Stimulated activated CD8-positive, alpha-beta memory T cell treated with anti-CD3 and anti-CD28 coated beads, Interleukin-4, amount 100 ng/mL, for 24 hours (primary cell): Measurements from ENCODE around the gene USP40.

Experiments
- DNase-seq: peaks from one replicate; pipeline ENCODE4 v3.0.0-alpha.2; 2020; ENCODE audit warnings: low read depth

The USP40 gene

DNA sequence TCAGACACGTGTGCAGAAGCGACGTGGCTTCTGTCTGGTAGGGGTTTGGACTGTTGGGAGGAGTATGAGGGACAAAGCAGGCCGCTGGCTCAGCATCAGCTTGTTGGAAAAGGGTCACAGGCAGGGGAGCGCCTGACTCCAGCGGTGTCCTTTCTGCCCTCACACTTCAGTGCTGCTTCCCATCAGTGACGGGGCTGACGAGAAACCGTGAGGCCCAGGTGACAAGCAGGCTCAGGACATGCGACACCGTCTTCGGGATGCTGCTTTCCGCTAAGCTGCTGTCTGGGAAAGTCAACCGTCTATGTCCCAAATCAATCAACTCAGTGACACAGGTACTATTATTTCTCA, 90.5 kb downstream of the USP40 start:
- no peak for DNase-seq

DNA sequence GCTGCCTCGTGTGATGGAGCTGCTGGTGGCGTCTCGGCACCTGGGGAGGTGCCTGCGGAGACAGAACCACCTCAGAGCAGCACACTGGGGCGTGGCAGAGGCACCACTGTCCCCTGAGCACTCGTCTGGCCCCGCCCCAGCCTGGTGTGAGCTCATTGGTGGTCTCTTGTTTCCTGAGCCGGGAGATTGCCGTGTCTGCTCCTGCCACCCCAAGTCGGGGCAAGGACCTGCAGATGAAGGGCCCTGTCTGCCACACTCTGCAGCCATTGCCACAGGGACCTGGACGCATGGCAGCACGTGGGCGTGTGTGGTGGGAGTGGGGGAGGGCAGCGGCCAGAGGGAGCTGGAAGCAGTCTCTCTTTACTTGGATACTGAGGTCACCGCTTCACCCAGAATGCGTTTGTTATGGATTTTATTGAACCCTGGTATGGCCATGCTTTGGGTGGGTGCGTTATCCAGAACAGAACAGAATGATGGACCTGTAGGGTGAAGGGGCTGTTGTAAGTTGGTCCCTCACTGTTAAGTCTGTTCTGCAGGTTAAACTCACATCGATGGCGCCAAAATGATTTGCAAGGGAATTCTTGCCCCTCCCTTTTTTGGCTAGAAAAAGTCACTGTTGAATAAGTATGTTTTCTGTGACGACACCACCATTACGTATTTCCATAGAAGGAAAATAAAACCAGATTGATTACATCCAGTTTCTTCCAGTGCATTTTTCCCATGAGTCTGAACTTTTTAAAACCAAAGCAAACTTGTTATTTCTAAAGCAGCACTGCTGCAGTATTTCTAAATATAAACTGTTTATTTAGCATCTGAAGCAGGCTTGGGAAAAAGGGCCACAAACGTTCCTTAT, 92.0 kb downstream of the USP40 start:
- DNase-seq, result no peak

DNA sequence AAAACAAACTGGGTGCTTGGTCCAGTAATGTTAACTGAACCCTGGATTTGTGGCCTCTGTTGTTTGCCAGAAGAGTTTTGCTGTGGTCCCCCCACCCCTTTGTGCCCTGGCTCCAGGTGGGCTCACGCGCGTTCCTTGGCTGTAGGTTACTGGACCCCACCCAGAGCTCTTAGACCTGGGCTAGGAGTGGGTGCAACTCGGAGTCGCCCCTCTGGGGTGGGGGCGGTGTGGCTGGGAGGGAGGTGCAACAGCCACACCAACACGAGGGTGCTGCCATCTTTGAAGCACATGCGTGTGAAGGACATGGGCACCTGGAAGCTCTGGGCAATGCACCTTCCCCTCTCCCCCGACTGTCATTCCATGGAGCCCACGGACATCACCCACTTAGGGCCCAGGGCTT, 92.7 kb downstream of the USP40 start:
- no peak for DNase-seq

DNA sequence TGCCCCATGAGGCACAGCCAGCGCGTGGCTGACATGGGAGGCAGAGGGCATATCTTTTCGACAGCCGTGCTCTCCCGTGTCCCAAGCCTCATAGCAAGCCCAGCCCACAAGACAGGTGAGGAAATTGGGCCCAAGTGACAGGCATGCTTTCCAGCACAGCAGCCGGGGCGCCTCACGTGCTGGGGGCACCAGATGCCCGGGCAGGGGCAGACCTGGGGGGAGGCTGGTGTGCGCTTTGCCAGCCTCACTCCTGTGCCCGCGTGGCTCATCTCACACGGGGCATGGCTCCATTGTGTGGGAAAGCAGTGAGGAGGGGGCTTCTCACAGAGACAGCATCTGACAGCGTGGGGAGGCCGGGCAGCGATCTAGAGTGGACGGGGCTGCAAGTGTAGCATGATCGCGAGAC, 93.2 kb downstream of the USP40 start:
- no peak for DNase-seq

DNA sequence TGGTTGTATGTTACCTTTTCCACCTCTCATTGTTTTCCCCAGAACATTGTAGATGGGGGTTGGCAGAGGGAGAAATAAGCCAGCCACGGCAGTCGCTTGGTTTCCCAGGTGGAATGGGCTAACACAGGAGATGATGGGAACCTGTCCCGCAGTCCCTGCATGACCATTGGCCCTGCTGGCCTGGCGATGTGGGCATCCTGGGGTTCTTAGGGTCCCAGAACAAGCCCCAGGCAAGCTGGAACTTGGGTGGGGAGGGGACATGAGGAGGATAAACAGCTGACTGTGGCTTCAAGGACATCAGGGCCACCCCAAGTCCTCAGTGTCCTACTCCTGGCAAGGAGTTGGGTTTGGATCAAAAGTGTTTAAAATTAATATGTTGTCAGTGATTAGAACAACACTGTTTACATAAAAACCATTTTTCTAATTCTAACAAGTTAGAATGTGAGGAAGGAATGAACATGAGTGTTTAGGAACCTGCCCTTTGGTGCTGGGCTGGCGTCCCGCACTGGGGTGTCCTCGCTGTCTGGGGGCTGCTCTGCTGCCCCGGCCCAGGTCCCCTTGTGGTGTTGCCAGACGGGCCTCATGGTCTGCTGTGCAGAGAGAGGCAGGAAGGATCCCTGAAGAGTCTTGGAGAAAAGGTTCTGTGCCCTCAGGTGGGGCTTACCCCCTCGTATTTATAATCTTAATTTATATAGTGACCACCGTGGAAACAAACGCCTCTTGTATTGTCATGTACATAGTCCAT, 95.1 kb downstream of the USP40 start:
- no peak for DNase-seq

DNA sequence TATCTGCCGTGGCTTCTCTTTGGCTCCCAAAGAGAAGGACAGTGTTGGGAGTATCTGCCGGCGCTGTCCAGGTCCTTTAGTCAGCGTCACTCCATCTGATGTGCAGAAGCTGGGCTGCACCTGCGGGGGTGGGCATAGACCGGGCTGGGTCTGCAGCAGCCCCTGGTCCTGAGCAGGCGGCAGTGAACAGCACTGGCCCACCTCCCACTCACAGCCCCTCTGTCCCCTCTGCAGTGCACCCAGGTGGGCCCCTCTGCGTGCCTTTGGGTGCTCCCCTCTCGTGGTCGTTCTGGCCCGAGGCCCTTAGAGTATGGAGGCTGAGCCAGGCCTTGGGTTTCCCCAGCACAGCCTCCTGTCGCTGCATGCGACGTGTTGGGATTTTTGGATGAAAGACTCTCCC, 95.7 kb downstream of the USP40 start:
- DNase-seq, result no peak

DNA sequence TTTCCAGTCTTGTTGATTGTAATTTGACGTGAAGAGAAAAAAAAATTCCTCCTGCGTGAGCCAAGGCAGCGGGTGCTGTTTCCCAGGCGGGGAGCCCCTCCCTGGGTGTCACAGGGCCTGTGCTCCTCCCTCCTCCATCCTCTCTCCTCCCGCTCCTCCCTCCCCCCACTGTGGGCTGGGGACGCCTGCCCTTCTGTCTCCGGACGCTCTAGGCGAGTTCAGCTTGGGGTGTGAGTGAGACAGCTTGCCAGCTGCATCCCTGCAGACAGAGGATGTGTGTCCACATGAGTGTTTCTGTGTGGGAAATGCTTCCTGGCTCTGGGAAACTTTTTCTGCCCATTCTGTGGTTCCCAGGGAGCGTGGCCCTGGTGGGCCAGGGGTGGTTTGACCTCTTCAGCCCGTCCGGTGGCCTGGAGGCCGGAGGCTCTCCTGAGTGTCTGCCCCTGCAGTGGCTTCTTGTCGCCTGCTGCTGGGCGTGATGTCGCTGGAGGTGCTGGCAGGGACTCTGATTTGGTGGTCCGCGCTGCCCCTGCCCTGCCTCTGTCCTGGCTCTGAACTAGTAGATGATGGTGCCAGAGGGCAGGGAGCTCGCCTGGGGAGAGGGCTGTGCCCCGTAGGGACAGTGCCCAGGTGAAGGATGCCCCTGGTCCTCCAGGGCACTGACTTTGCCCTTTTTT, 96.4 kb downstream of the USP40 start:
- no peak for DNase-seq

DNA sequence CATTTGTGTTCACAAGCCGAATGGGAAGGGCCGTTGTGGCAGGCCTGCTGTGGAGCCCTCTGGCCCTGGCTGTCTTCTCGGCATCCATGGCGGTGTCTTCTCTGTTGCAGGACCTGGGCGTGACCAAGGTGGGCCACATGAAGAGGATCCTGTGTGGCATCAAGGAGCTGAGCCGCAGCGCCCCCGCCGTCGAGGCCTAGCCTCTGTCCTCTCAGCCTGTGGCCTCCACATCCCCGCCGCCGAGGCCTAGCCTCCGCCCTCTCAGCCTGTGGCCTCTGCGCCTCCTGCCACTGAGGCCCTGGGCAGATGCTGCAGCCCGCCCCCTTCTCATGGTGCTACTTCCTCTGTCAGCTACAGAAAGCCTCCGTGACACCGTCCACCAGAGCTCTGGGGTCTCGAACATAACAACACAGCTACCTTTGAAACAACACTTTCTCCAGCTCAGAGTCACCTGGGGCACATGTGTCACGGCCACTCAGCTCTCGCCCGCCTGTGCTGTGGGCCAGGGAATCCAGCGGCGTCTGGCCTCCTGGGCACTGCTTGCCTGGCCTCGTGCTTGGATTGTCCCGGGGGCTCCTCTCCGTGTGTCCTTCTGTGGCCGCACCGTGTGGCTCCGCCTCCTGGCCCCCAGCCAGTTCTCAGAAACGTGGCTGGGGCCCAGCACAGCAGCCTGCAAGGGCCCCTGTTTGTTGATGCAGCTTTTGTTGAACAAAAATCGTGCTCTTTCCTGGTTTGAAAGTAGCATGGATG, 97.1 kb downstream of the USP40 start:
- DNase-seq, result no peak

DNA sequence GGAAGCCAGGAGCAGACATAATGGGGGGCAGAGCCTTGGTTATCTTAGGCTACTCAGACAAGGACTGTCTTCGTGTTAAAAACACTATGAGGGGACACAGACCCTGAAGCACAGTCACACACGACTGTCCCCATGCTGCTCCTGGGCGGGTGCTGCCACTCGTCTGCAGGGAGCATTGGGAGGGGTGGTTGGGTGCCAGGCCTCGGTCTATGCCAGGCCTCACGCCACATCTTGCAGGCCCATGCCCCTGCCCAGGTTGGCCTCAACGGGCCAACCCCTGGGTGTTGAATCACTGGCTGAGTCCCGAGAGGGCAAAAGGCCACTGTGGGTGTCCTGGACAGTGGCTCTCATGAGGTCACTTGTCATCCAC, 97.9 kb downstream of the USP40 start:
- no peak for DNase-seq

DNA sequence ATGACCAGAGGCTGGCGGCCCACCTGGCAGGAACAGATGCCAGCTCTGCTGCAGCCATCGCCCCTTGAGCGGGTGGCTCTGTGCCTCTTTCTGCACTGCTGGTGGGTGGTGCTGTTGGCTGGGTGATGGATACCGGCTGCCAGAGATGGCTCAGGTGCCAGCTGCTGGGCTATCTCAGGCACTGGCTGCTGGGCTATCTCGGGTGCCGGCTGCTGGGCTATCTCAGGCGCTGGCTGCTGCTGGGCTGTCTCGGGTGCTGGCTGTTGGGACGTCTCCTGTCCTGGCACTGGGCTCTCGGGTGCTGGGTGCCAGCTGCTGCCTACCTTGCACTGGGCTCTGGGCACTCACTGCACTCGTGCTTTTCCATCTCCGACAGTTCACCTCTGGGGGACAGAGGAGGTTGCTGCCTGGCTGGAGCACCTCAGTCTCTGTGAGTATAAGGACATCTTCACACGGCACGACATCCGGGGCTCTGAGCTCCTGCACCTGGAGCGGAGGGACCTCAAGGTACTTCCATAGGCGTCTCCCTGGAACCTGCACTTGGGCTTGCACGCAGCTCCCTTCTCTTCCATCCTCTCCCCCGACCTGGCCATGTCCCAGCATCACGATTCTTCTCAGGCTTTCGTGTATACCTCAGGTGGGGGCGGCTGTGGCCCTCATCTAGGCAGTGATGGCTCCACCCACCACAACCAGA, 98.4 kb downstream of the USP40 start:
- no peak for DNase-seq

DNA sequence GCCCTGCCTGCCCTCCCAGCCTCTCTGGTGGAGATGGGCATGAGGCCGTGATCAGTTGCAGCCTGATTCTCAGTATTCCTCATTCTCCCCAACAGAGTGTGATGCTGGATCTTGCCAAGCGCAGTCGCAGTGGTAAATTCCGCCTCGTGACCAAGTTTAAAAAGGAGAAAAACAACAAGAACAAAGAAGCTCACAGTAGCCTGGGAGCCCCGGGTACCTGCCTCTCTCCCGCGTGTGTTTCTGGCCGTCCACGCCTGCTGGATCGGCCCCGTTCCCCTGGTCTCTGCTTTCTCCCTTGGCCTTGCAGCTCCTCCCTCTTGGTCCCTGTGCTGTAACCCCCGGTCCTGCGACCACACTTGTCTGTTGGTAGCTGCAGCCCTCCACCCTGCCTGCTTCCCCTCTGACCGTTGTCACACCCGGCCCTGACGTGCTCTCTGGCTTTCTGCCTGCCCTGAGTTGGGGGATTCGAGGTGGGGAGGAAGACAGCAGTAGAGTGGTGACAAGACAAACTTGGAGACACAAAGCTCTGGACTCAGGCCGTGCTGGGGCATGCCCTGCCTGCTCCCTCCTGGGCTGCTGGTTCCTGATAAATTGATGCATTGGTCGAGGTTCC, 99.5 kb downstream of the USP40 start:
- DNase-seq, result no peak

DNA sequence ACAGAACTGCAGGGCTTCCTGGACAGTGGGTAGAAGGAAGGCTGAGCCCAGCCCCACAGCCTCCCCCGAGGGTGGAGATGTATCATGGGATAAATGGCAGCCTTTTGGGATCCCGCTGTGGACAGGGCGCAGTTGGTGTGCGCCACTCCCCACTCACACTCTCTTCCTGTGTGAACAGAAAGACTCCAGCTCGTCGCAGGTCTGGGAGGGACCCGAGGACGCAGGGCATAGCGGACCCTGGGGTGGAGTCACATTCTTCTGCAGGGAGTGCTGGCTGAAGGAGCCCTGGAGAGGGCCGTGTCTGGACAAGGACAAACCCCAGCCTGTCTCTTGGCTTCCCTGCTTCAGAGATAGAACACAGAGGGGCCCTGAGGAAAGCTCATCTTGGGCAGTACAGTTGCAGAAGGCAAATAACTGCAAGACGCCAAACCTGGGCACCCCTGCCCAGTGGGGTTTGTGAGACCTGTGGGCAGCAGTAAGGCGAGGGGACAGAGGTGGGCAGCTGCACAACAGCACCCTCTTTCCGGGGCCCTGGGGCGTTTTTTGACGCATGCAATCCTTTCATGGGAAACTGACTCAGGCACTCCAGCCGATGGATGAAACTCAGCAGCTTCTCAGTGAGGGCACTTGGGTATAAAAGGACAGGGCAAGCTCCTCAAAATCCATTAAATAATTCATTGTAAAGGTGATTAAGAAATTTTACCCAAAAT, 101.9 kb downstream of the USP40 start:
- DNase-seq, result no peak

DNA sequence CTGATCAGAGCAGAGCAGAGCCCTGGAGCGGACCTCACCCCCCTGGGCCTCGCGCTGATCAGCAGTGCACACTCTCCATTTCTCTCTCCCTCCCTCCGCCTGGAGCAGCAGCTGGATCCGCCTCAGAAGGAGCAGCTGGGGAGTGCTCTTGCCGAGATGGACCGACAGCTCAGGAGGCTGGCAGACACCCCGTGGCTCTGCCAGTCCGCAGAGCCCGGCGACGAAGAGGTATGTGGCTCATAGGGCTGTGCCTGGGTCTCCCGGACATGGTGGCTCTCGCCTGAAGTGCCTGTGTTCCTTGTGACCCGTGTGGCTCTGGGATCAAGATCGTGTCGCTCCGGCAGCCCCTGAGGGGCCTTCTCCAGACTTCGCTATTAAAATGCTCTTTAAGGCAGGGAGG, 102.5 kb downstream of the USP40 start:
- DNase-seq, result no peak

DNA sequence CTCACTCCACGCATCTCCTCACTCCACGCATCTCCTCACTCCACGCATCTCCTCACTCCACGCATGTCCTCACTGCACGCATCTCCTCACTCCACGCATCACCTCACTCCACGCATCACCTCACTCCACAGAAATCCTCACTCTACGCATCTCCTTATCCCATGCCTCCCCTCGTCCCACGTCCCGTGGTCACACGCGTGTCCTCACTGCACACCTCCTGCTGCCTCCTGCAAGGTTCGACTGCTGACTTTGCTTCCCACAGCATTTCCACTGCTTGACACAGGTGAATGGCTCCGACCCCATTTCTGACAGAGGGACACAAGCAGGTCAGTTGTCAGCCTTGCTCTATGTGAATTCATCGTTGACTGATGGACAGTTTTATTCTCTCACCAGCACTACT, 103.0 kb downstream of the USP40 start:
- DNase-seq, result no peak

DNA sequence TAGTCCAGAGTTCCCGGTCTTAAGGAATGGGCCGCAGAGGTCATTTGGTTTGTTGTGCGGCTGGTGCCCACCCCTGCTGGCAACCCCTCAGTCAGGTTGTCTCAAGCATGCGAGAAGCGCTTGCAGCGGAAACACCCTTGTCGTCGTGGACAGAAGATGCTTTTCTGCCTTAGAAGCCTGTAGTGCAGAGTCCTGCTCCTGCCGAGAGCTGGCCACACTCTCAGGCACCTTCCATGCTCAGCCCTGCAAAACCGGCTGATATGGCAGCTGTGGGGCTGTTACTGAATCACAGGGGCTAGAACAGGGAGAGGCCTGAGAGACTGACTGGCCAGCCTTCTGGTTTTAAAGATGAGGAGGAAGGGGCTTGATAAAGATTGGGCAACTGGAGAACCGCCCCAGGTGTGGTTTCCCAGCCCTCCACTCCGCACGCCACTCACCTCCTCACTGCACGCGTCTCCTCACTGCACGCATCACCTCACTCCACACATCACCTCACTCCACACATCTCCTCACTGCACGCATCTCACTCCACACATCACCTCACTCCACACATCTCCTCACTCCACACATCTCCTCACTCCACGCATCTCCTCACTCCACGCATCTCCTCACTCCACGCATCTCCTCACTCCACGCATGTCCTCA, 103.6 kb downstream of the USP40 start:
- DNase-seq, result no peak

DNA sequence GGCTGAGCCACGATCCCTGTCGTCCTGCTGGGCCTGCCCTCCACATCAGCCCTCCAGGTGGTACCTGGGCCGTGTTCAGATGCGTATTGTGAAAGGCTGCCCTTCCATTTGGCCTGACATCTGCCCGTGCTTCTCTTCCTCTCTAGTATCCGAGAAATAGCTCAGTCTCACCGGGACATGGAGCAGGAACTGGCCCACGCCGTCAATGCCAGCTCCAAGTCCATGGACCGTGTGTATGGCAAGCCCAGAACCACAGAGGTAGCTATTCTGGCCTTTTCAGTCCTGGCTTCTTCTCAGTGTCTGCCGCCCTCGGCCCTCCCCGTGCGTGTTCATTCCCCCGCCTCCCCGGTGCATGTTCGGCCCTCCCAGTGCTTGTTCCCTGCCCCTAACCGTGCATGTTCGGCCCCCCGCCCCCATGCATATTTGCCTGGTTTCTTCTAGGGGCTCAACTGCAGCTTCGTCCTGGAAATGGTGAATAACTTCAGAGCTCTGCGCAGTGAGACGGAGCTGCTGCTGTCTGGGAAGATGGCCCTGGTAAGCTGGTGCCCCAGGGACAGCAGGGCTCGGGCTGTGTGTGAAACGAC, 104.3 kb downstream of the USP40 start:
- no peak for DNase-seq

DNA sequence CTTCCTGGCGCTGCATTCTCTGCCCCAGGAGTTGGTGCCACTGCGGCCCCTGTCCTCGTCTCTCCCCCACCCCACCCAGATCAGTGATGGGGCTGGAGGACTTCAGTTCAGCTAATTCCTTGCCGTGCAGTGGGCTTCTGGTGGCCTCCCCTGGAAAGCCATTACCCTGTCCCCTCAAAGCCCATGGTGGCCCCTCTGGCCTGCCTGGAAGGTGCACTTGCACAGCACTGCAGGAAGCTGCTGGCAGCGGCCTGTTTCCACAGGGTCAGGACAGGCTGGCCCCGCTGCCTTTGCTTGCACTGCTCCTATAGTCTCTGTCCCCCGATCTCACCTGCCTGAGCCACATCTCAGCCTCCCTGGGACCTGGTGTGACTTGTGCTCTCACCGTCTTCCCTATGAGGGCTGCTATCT, 105.1 kb downstream of the USP40 start:
- no peak for DNase-seq

DNA sequence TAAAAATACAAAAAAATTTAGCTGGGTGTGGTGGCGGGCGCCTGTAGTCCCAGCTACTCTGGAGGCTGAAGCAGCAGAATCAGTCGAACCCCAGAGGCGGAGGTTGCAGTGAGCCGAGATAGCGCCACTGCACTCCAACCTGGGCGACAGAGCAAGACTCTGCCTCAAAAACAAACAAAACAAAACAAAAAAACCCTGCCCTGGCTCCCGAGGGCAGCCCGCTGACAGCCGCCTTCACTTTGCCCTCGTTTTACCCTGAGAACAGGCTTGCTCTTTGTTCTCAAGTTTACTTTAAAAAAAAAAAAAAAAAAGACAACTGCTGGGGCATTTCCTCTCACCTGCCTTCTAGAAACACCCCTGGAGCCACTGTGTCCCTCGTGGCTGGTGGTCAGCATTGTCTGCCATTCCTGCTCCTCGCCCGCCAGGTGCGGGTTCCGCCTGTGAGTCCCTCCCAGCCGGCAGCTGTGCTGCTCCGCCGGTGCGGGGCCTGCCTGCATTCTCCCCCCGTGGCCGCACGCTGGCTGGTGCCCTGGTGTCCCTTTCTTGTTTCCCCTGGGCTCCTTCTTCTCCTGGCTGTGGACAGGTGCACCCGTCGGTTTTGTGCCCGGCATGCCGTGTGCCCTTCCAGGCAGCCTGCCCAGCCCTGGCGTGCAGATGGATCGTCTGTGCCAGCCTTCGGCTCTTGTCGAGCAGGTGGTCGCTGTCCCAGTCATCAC, 105.7 kb downstream of the USP40 start:
- no peak for DNase-seq

DNA sequence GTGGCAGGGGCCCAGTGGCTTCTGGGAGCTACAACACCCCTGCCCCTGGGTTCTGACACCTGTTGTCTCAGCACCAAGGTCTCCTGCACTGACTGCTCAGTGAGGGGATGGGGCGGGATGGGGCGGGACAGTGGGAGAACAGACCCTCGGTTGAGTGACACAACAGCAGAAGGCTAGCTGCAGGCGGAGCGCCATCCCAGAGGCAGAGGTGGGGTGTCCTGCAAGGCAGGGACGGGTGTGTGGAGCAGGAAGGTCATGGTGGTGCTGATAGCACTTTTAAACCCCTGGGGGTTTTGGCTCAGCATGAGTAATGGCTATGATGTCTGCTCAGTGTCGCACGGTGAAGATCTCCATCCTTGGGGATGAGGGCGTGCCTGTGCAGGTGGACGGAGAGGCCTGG, 107.2 kb downstream of the USP40 start:
- no peak for DNase-seq
